T-helper 17 cell (primary cell): Measurements from ENCODE around the gene PTPRN2. TPM values are rescaled to one million over a fixed set of nuclear protein-coding genes. Genes with fewer than 3 reads are reported as not detected.

Experiments used
- ATAC-seq: fragments of 150-1000 bp; cut with Tn5 transposase; 2 replicates; pipeline ENCODE4 v1.10.0; 2021; ENCODE audit warnings: mild to moderate bottlenecking, moderate library complexity
- DNase-seq, 3 donors: peaks; one replicate each; pipeline versions ENCODE4 v3.0.0 to v3.0.0-alpha.2; 2020 to 2021
- H3K9me3 ChIP-seq: one replicate; pipeline ENCODE4 v1.7.0; 2013; ENCODE audit warnings: low read length, mild to moderate bottlenecking; ENCODE audit not compliant: control insufficient read depth, poor library complexity, severe bottlenecking
- H3K27ac Mint-ChIP-seq: one replicate; pipeline ENCODE4 v1.8.0; 2022; ENCODE audit warnings: mild to moderate bottlenecking, moderate library complexity, mixed read lengths
- H3K27me3 Mint-ChIP-seq: one replicate; pipeline ENCODE4 v1.8.0; 2022; ENCODE audit warnings: mixed read lengths
- H3K36me3 Mint-ChIP-seq: one replicate; pipeline ENCODE4 v1.8.0; 2022; ENCODE audit warnings: low read depth, mixed read lengths
- H3K4me1 Mint-ChIP-seq: one replicate; pipeline ENCODE4 v1.8.0; 2022; ENCODE audit warnings: mild to moderate bottlenecking, mixed read lengths
- H3K4me3 Mint-ChIP-seq: one replicate; pipeline ENCODE4 v1.8.0; 2022; ENCODE audit warnings: mild to moderate bottlenecking, moderate library complexity, mixed read lengths
- total RNA-seq, 4 donors: library from RNA in 2 of 4; stranded (reverse) in 2 of 4; gene quantifications; one replicate each; pipeline ENCODE4 v1.2.3 and lab custom pipeline; 2022 to 2026

PTPRN2 gene
- total RNA-seq, 2 donors from 2014 or later, result 0.42 to 0.57 TPM

- peak overlapping the region; percentile 77 for H3K4me3 Mint-ChIP-seq
- H3K36me3 Mint-ChIP-seq, result no peaks in the 10 kb centered on the region
- DNase-seq, result no peak
- H3K4me1 Mint-ChIP-seq, result peaks cover 14% of the 10 kb centered on the region
- H3K9me3 ChIP-seq, result no peaks in the 10 kb centered on the region
- peaks cover 35% of the 10 kb centered on the region for H3K27me3 Mint-ChIP-seq
- no peak for ATAC-seq
- no peak overlapping the region for H3K27ac Mint-ChIP-seq
Measured at GRCh38 chr7:157690058-157690832, 897.4 kb downstream of the PTPRN2 start.

- H3K36me3 Mint-ChIP-seq, result no peaks in the 10 kb centered on the region
- no peak for DNase-seq
- peak overlapping the region; percentile 77 for H3K4me3 Mint-ChIP-seq
- H3K27ac Mint-ChIP-seq, result no peak overlapping the region
- no peak for ATAC-seq
- H3K4me1 Mint-ChIP-seq, result peaks cover 14% of the 10 kb centered on the region
- no peaks in the 10 kb centered on the region for H3K9me3 ChIP-seq
- H3K27me3 Mint-ChIP-seq, result peaks cover 34% of the 10 kb centered on the region
Measured at GRCh38 chr7:157689269-157690057, 898.2 kb downstream of the PTPRN2 start.

GRCh38 chr7:157688533-157689268, 898.9 kb downstream of the PTPRN2 start:
- DNase-seq (no peak), ATAC-seq (no peak)
- H3K9me3 ChIP-seq, result no peaks in the 10 kb centered on the region
- Mint-ChIP-seq H3K36me3 (no peaks in the 10 kb centered on the region), H3K4me3 (peak overlapping the region; percentile 25), H3K27me3 (peaks cover 32% of the 10 kb centered on the region), H3K27ac (no peak overlapping the region), H3K4me1 (peaks cover 16% of the 10 kb centered on the region)

- Mint-ChIP-seq H3K27ac (no peak overlapping the region), H3K4me3 (peak overlapping the region; percentile 25), H3K27me3 (peaks cover 40% of the 10 kb centered on the region), H3K4me1 (peaks cover 16% of the 10 kb centered on the region), H3K36me3 (no peaks in the 10 kb centered on the region)
- DNase-seq (no peak), ATAC-seq (no peak)
- no peaks in the 10 kb centered on the region for H3K9me3 ChIP-seq
Measured at GRCh38 chr7:157687845-157688532, 899.6 kb downstream of the PTPRN2 start.

GRCh38 chr7:157687158-157687557, 900.5 kb downstream of the PTPRN2 start:
- Mint-ChIP-seq H3K27ac (no peak overlapping the region), H3K36me3 (no peaks in the 10 kb centered on the region), H3K27me3 (peaks cover 48% of the 10 kb centered on the region), H3K4me3 (no peak overlapping the region), H3K4me1 (peaks cover 13% of the 10 kb centered on the region)
- H3K9me3 ChIP-seq, result no peaks in the 10 kb centered on the region
- no peak for DNase-seq
- ATAC-seq, result no peak

GRCh38 chr7:157686285-157686894, 901.2 kb downstream of the PTPRN2 start:
- Mint-ChIP-seq H3K36me3 (no peaks in the 10 kb centered on the region), H3K27ac (no peak overlapping the region), H3K4me1 (peaks cover 12% of the 10 kb centered on the region), H3K27me3 (peaks cover 54% of the 10 kb centered on the region), H3K4me3 (no peak overlapping the region)
- DNase-seq (no peak), ATAC-seq (no peak)
- H3K9me3 ChIP-seq, result no peaks in the 10 kb centered on the region

- DNase-seq (no peak), ATAC-seq (no peak)
- H3K36me3 Mint-ChIP-seq, result no peaks in the 10 kb centered on the region
- H3K9me3 ChIP-seq, result no peaks in the 10 kb centered on the region
- peaks cover 59% of the 10 kb centered on the region for H3K27me3 Mint-ChIP-seq
- H3K4me3 Mint-ChIP-seq, result no peak overlapping the region
- peaks cover 10% of the 10 kb centered on the region for H3K4me1 Mint-ChIP-seq
- no peak overlapping the region for H3K27ac Mint-ChIP-seq
Measured at GRCh38 chr7:157685430-157686284, 902.0 kb downstream of the PTPRN2 start.

GRCh38 chr7:157684909-157685429, 902.7 kb downstream of the PTPRN2 start:
- Mint-ChIP-seq H3K27me3 (peaks cover 66% of the 10 kb centered on the region), H3K27ac (no peak overlapping the region), H3K4me3 (no peak overlapping the region), H3K4me1 (peaks cover 11% of the 10 kb centered on the region), H3K36me3 (no peaks in the 10 kb centered on the region)
- DNase-seq, result no peak
- H3K9me3 ChIP-seq, result no peaks in the 10 kb centered on the region
- no peak for ATAC-seq

- Mint-ChIP-seq H3K36me3 (no peaks in the 10 kb centered on the region), H3K4me1 (peaks cover 11% of the 10 kb centered on the region), H3K27me3 (peaks cover 71% of the 10 kb centered on the region), H3K27ac (no peak overlapping the region), H3K4me3 (peak overlapping the region; percentile 63)
- ATAC-seq (no peak), DNase-seq (no peak)
- H3K9me3 ChIP-seq, result no peaks in the 10 kb centered on the region
Measured at GRCh38 chr7:157684157-157684908, 903.3 kb downstream of the PTPRN2 start.

GRCh38 chr7:157683747-157684156, 903.9 kb downstream of the PTPRN2 start:
- Mint-ChIP-seq H3K4me1 (peaks cover 11% of the 10 kb centered on the region), H3K27me3 (peaks cover 73% of the 10 kb centered on the region), H3K27ac (no peak overlapping the region), H3K4me3 (peak overlapping the region; percentile 63), H3K36me3 (no peaks in the 10 kb centered on the region)
- DNase-seq (no peak), ATAC-seq (no peak)
- no peaks in the 10 kb centered on the region for H3K9me3 ChIP-seq
